Activated CD8-positive, alpha-beta T cell treated with anti-CD3 and anti-CD28 coated beads for 36 hours (primary cell): ENCODE measurements around the gene BLNK. TPM values are rescaled to one million over a fixed set of nuclear protein-coding genes. Genes with fewer than 3 reads are reported as not detected.
"Not testable (repeated sequence)": the region's sequence is repeated elsewhere in the genome, so short reads cannot be mapped to it uniquely, and the experiment has no call there.

Experiments used
- ATAC-seq: fragments of 200-7000 bp; cut with Tn5 transposase; one replicate; pipeline ENCODE4 v1.10.0; 2021; ENCODE audit warnings: mild to moderate bottlenecking, moderate library complexity
- CTCF ChIA-PET: fragments of 350-600 bp; sonication (Branson Sonifier 250); formaldehyde crosslinking; loops from one replicate; lab custom pipeline; 2021; ENCODE audit warnings: antibody characterized with exemption; lab: Charles Lee
- POLR2A ChIA-PET: fragments of 350-600 bp; sonication (Branson Sonifier 250); formaldehyde crosslinking; loops from one replicate; lab custom pipeline; 2021; ENCODE audit warnings: antibody characterized with exemption; lab: Charles Lee
- DNase-seq: peaks from one replicate; pipeline ENCODE4 v3.0.0-alpha.2; 2020
- H3K27ac Mint-ChIP-seq: one replicate; pipeline ENCODE4 v1.8.0; 2021; ENCODE audit warnings: mild to moderate bottlenecking, mixed read lengths
- H3K27me3 Mint-ChIP-seq: one replicate; pipeline ENCODE4 v1.8.0; 2021; ENCODE audit warnings: mixed read lengths
- H3K36me3 Mint-ChIP-seq: one replicate; pipeline ENCODE4 v1.8.0; 2021; ENCODE audit warnings: low read depth, mixed read lengths
- H3K4me1 Mint-ChIP-seq: one replicate; pipeline ENCODE4 v1.8.0; 2021; ENCODE audit warnings: low read depth, mixed read lengths
- H3K4me3 Mint-ChIP-seq: one replicate; pipeline ENCODE4 v1.8.0; 2021; ENCODE audit warnings: mild to moderate bottlenecking, moderate library complexity, mixed read lengths
- H3K9me3 Mint-ChIP-seq: one replicate; pipeline ENCODE4 v1.8.0; 2021; ENCODE audit warnings: mixed read lengths
- CTCF ChIP-seq: fragments of 200-600 bp; IDR thresholded peaks from one replicate; pipeline ENCODE4 v1.8.0; 2022; ENCODE audit warnings: antibody characterized with exemption, mild to moderate bottlenecking
- intact Hi-C: fragments of 100-400 bp; cut with micrococcal nuclease; formaldehyde crosslinking; loops from one replicate; pipeline ENCODE4 v1.10.0; 2022
- total RNA-seq, 2 experiments: library from RNA; stranded (reverse); gene quantifications; one replicate each; pipeline ENCODE4 v1.2.3, GENCODE V29; 2021

Gene BLNK
- total RNA-seq, 2 experiments from 2014 or later, result 0.16 TPM; not detected in 1

GRCh38 chr10:96205580-96205979 lies 65.8 kb downstream of the BLNK start:
- H3K36me3 Mint-ChIP-seq, result no peaks in the 10 kb centered on the region
- CTCF ChIA-PET, result interaction anchor here (3.4 kb wide), 1 partner anchor 24 kb away, joined by 10 read pairs; no protein-coding TSS in a partner anchor

GRCh38 chr10:96201525-96201924 lies 69.8 kb downstream of the BLNK start:
- ATAC-seq (no peak), DNase-seq (no peak)
- Mint-ChIP-seq H3K4me3 (no peak overlapping the region), H3K9me3 (no peaks in the 10 kb centered on the region), H3K27ac (no peak overlapping the region), H3K27me3 (peaks cover 1% of the 10 kb centered on the region), H3K4me1 (no peaks in the 10 kb centered on the region), H3K36me3 (no peaks in the 10 kb centered on the region)
- intact Hi-C loops, result no loop called here
- POLR2A ChIA-PET, result no interaction called here
- CTCF ChIA-PET, result no interaction called here
- no peak for TF ChIP-seq CTCF

More at GRCh38 chr10:96205580-96205979, 65.8 kb downstream of the BLNK start:
- Mint-ChIP-seq H3K9me3 (no peaks in the 10 kb centered on the region), H3K4me3 (no peak overlapping the region), H3K4me1 (no peaks in the 10 kb centered on the region), H3K27me3 (peaks cover 1% of the 10 kb centered on the region), H3K27ac (no peak overlapping the region)
- no peak for ATAC-seq
- no peak for TF ChIP-seq CTCF
- DNase-seq, result no peak
- intact Hi-C loops, result no loop called here
- POLR2A ChIA-PET, result no interaction called here

- H3K9me3 Mint-ChIP-seq, DNase-seq, H3K4me1 Mint-ChIP-seq, ATAC-seq, H3K27ac Mint-ChIP-seq, H3K4me3 Mint-ChIP-seq, H3K36me3 Mint-ChIP-seq, POLR2A ChIA-PET, CTCF ChIA-PET, intact Hi-C loops: not testable (repeated sequence)
- H3K27me3 Mint-ChIP-seq, result peaks cover 11% of the 10 kb centered on the region
Measured at GRCh38 chr10:96189505-96189904, 81.9 kb downstream of the BLNK start.

- TF ChIP-seq CTCF, result no peak
- Mint-ChIP-seq H3K9me3 (peaks cover 5% of the 10 kb centered on the region), H3K4me3 (no peak overlapping the region), H3K36me3 (no peaks in the 10 kb centered on the region), H3K27ac (no peak overlapping the region), H3K4me1 (no peaks in the 10 kb centered on the region), H3K27me3 (peaks cover 15% of the 10 kb centered on the region)
- intact Hi-C loops, result no loop called here
- CTCF ChIA-PET, result no interaction called here
- ATAC-seq (no peak), DNase-seq (no peak)
- POLR2A ChIA-PET, result no interaction called here
Measured at GRCh38 chr10:96188916-96189315, 82.5 kb downstream of the BLNK start.

GRCh38 chr10:96188421-96188820 lies 82.9 kb downstream of the BLNK start:
- intact Hi-C loops, result no loop called here
- H3K36me3 Mint-ChIP-seq, result no peaks in the 10 kb centered on the region
- H3K4me3 Mint-ChIP-seq, result no peak overlapping the region
- CTCF ChIA-PET, result no interaction called here
- H3K9me3 Mint-ChIP-seq, result peaks cover 8% of the 10 kb centered on the region
- ATAC-seq (no peak), DNase-seq (no peak)
- POLR2A ChIA-PET, result no interaction called here
- H3K4me1 Mint-ChIP-seq, result no peaks in the 10 kb centered on the region
- no peak for TF ChIP-seq CTCF
- H3K27ac Mint-ChIP-seq, result no peak overlapping the region
- H3K27me3 Mint-ChIP-seq, result peaks cover 20% of the 10 kb centered on the region

GRCh38 chr10:96176985-96177384 lies 94.4 kb downstream of the BLNK start:
- ChIA-PET CTCF (no interaction called here), POLR2A (no interaction called here)
- no peak for ATAC-seq
- DNase-seq, result no peak
- intact Hi-C loops, result no loop called here
- H3K36me3 Mint-ChIP-seq, result no peaks in the 10 kb centered on the region
- no peak overlapping the region for H3K4me3 Mint-ChIP-seq
- no peak overlapping the region for H3K27ac Mint-ChIP-seq
- peaks cover 17% of the 10 kb centered on the region for H3K9me3 Mint-ChIP-seq
- no peaks in the 10 kb centered on the region for H3K4me1 Mint-ChIP-seq
- H3K27me3 Mint-ChIP-seq, result peaks cover 12% of the 10 kb centered on the region
- TF ChIP-seq CTCF, result no peak
